SJCRH30 (cell line): ENCODE data around the gene EGR4. TPM values are rescaled to one million over a fixed set of nuclear protein-coding genes. Genes with fewer than 3 reads are reported as not detected.
A peak's percentile ranks its signal among the peaks of the same experiment; 100 is the strongest.

Experiments
- DNase-seq, 2 experiments: peaks; one replicate each; pipeline ENCODE4 v3.0.0-alpha.2; 2015 to 2020
- H3K27ac ChIP-seq: fragments of 250-450 bp; sonication (Bioruptor Pico); 2 replicates; pipeline ENCODE4 v1.5.1; 2020; ENCODE audit warnings: mild to moderate bottlenecking, moderate library complexity
- H3K27me3 ChIP-seq: fragments of 250-450 bp; sonication (Bioruptor Pico); 2 replicates; pipeline ENCODE4 v1.5.1; 2020; ENCODE audit warnings: mild to moderate bottlenecking, moderate library complexity
- H3K36me3 ChIP-seq: fragments of 250-450 bp; sonication (Bioruptor Pico); 2 replicates; pipeline ENCODE4 v1.5.1; 2020; ENCODE audit warnings: mild to moderate bottlenecking, moderate library complexity
- H3K4me1 ChIP-seq: fragments of 250-450 bp; sonication (Bioruptor Pico); 2 replicates; pipeline ENCODE4 v1.5.1; 2020; ENCODE audit warnings: mild to moderate bottlenecking, moderate library complexity
- H3K4me3 ChIP-seq: fragments of 250-450 bp; sonication (Bioruptor Pico); 2 replicates; pipeline ENCODE4 v1.5.1; 2020; ENCODE audit warnings: mild to moderate bottlenecking, moderate library complexity
- H3K9me3 ChIP-seq: fragments of 250-450 bp; sonication (Bioruptor Pico); replicated peaks from 2 replicates; pipeline ENCODE4 v1.5.1; 2020; ENCODE audit warnings: mild to moderate bottlenecking, moderate library complexity
- total RNA-seq: library from RNA; depleted of rRNA; stranded (reverse); fragments of >200 nt; shearing (Covaris generic); gene quantifications from 2 replicates; pipeline ENCODE4 v1.2.3, GENCODE V29; 2014

The EGR4 gene
- total RNA-seq, 1 experiment from 2014 or later = not detected

GRCh38 chr2:73282924-73283544 lies 10.3 kb downstream of the EGR4 start:
- H3K4me3 ChIP-seq = peak overlapping the region; percentile 93
- no peak overlapping the region for H3K27ac ChIP-seq
- no peak for DNase-seq

GRCh38 chr2:73281244-73281643 lies 12.1 kb downstream of the EGR4 start:
- no peaks in the 10 kb centered on the region for H3K9me3 ChIP-seq
- H3K36me3 ChIP-seq = peaks cover 2% of the 10 kb centered on the region; the same call in 1 of the 2 replicates
- no peak for DNase-seq
- H3K4me1 ChIP-seq = no peaks in the 10 kb centered on the region
- H3K27me3 ChIP-seq = no peaks in the 10 kb centered on the region
- H3K4me3 ChIP-seq = no peak overlapping the region
- no peak overlapping the region for H3K27ac ChIP-seq

More at GRCh38 chr2:73282924-73283544, 10.3 kb downstream of the EGR4 start:
- no peaks in the 10 kb centered on the region for H3K27me3 ChIP-seq
- no peaks in the 10 kb centered on the region for H3K9me3 ChIP-seq
- H3K36me3 ChIP-seq = 0 out of 2 replicates have a peak, but pooled peaks cover 2% of the 10 kb centered on the region
- no peaks in the 10 kb centered on the region for H3K4me1 ChIP-seq

DNA sequence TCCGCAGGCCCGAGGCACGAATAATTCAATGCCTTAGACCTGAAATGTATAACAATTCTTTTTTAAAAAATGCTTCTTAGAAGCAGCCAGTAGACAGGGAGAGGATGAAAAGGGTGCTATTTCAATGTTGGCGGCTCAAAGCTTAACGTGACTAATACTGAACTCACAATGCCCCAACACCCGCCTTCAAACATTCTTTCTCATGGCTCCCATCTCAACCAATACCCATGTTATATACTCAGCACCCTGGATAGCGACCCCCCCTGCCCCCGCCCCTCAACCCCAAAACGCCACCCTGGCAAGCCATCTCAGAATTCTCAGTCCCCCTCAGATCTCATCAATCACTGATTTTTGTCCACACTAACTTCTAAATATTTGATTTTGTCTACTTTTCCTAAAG lies 13.5 kb downstream of the EGR4 start:
- no peak overlapping the region for H3K27ac ChIP-seq
- no peaks in the 10 kb centered on the region for H3K9me3 ChIP-seq
- no peak overlapping the region for H3K4me3 ChIP-seq
- no peak for DNase-seq
- H3K27me3 ChIP-seq = no peaks in the 10 kb centered on the region
- no peaks in the 10 kb centered on the region for H3K4me1 ChIP-seq
- H3K36me3 ChIP-seq = peaks cover 2% of the 10 kb centered on the region; the same call in 1 of the 2 replicates

- no peak for DNase-seq
- H3K9me3 ChIP-seq = no peaks in the 10 kb centered on the region
- H3K4me3 ChIP-seq = no peak overlapping the region
- no peaks in the 10 kb centered on the region for H3K4me1 ChIP-seq
- no peak overlapping the region for H3K27ac ChIP-seq
- H3K27me3 ChIP-seq = no peaks in the 10 kb centered on the region
- H3K36me3 ChIP-seq = peaks cover 5% of the 10 kb centered on the region
Measured at GRCh38 chr2:73272270-73272669, 21.1 kb downstream of the EGR4 start.

DNA sequence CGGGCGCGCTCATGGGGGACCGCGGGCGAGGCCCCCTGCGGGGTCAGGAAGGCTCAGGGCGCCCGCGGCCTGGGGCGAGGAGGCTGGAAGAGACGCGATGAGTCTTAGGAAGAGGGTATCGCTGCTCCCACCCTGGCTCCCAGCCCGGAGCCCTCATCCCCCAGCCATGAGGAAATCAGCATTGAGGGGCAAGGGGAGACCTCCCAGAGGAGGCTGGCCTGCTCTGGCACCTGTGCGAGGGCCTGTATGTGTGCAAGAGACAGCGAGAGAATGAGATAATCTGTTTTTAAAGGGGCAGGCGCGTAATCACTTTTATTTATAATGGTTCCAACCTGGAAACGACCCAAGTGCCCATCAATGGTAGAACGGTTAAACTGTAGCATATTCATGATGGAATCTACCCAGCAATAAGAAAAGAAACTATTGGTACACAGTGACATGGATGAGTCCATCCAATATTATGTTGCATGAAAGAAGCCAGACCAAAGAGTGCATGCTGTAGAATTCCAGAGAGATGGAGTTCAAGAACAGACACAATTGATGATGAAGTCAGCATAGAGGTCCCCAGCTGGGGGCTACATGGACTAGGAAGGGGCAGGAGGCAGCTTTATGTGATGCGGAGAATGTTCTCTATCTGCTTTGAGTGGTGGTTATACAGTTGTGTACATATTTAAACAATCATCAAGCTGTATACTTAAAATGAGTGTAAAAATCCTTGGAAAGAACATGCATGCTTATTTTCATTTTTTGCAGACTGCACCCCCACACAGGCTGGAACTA lies 23.5 kb downstream of the EGR4 start:
- Histone ChIP-seq H3K9me3 (no peaks in the 10 kb centered on the region), H3K4me1 (peaks cover 3% of the 10 kb centered on the region; the same call in 1 of the 2 replicates), H3K27me3 (no peaks in the 10 kb centered on the region), H3K4me3 (no peak overlapping the region), H3K27ac (no peak overlapping the region), H3K36me3 (peaks cover 5% of the 10 kb centered on the region)
- DNase-seq = no peak

- peaks cover 5% of the 10 kb centered on the region for H3K36me3 ChIP-seq
- H3K4me1 ChIP-seq = peaks cover 3% of the 10 kb centered on the region; the same call in 1 of the 2 replicates
- H3K9me3 ChIP-seq = no peaks in the 10 kb centered on the region
- no peak overlapping the region for H3K27ac ChIP-seq
- DNase-seq = no peak
- H3K27me3 ChIP-seq = no peaks in the 10 kb centered on the region
- H3K4me3 ChIP-seq = no peak overlapping the region
Measured at GRCh38 chr2:73268830-73269685, 24.3 kb downstream of the EGR4 start.

DNA sequence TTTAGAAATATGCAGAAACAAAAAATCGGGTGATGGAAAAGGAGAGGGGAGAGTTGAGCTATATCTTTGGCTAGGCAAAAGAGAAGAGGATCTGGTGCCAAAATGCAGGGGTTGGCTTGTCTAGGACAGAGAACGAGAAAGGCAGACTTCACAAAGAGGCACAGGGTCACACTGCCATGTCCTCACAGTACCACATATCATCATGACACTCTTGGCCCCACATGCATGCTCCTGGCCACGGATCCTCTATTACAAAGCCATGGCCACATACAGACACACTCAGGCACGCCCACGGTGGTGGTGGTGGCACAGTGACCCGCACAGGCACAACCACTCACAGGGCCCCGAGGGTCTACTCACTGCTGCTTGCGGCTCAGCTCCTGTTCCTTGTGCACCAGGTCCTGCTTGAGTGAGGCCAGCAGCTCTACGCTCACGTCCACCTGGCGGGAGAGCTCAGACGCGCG lies 24.9 kb downstream of the EGR4 start:
- no peak overlapping the region for H3K4me3 ChIP-seq
- H3K4me1 ChIP-seq = peaks cover 3% of the 10 kb centered on the region; the same call in 1 of the 2 replicates
- H3K27ac ChIP-seq = no peak overlapping the region
- DNase-seq = no peak
- H3K27me3 ChIP-seq = no peaks in the 10 kb centered on the region
- no peaks in the 10 kb centered on the region for H3K9me3 ChIP-seq
- H3K36me3 ChIP-seq = peaks cover 5% of the 10 kb centered on the region

GRCh38 chr2:73267008-73267407 lies 26.3 kb downstream of the EGR4 start:
- no peak overlapping the region for H3K4me3 ChIP-seq
- H3K4me1 ChIP-seq = peaks cover 3% of the 10 kb centered on the region; the same call in 1 of the 2 replicates
- H3K27ac ChIP-seq = no peak overlapping the region; the same call in 1 of the 2 replicates
- no peaks in the 10 kb centered on the region for H3K9me3 ChIP-seq
- H3K27me3 ChIP-seq = no peaks in the 10 kb centered on the region
- no peak for DNase-seq
- H3K36me3 ChIP-seq = peaks cover 5% of the 10 kb centered on the region

- H3K27ac ChIP-seq = peak overlapping the region; percentile 22; the same call in 1 of the 2 replicates
- H3K4me1 ChIP-seq = peaks cover 3% of the 10 kb centered on the region; the same call in 1 of the 2 replicates
- DNase-seq = peak; percentile 43 to 54
- no peaks in the 10 kb centered on the region for H3K27me3 ChIP-seq
- peaks cover 5% of the 10 kb centered on the region for H3K36me3 ChIP-seq
- no peak overlapping the region; the same call in 1 of the 2 replicates for H3K4me3 ChIP-seq
- no peaks in the 10 kb centered on the region for H3K9me3 ChIP-seq
Measured at GRCh38 chr2:73266061-73266901, 27.1 kb downstream of the EGR4 start.

- Histone ChIP-seq H3K27me3 (no peaks in the 10 kb centered on the region), H3K27ac (no peak overlapping the region), H3K36me3 (peaks cover 5% of the 10 kb centered on the region), H3K4me3 (no peak overlapping the region), H3K4me1 (peaks cover 3% of the 10 kb centered on the region; the same call in 1 of the 2 replicates), H3K9me3 (no peaks in the 10 kb centered on the region)
- DNase-seq = no peak
Measured at GRCh38 chr2:73265298-73266060, 27.9 kb downstream of the EGR4 start.

DNA sequence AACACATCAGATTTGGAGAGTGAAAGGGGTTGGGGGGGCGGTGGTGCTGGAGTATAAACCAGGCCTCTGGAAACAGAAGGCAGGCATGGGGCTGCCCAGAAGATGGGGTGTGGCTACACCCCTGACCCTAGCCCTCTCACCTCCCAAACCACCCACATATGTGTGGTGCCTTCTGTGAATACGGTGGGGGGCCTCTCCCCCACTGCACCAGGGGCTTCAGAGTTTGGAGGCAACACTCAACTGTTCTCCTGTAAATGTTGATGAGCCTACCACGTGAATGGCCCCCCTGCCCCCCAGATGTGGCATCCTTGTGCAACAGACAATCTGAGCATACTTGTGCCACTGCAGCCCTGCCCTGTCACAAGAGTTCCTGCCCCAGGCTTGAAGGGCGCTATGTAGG lies 28.6 kb downstream of the EGR4 start:
- no peak overlapping the region for H3K27ac ChIP-seq
- no peaks in the 10 kb centered on the region for H3K27me3 ChIP-seq
- H3K4me1 ChIP-seq = peaks cover 3% of the 10 kb centered on the region; the same call in 1 of the 2 replicates
- no peaks in the 10 kb centered on the region for H3K9me3 ChIP-seq
- no peak overlapping the region for H3K4me3 ChIP-seq
- H3K36me3 ChIP-seq = peaks cover 8% of the 10 kb centered on the region
- DNase-seq = no peak

DNA sequence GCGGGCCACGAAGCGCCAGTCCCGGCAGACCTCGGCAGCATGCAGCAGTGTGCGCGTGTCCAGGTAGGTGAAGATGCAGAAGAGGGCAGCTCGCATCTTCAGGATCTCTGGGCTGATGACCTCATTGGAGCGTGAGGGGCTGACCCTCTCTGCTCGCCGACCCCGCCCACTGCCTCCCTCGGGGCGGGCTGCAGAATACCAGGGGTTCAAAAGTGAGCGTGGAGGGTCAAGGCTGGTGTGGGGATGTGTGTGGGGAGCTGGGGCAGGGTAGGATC lies 29.1 kb downstream of the EGR4 start:
- Histone ChIP-seq H3K36me3 (peaks cover 8% of the 10 kb centered on the region), H3K4me1 (peaks cover 3% of the 10 kb centered on the region; the same call in 1 of the 2 replicates), H3K27me3 (no peaks in the 10 kb centered on the region), H3K27ac (no peak overlapping the region), H3K9me3 (no peaks in the 10 kb centered on the region), H3K4me3 (no peak overlapping the region)
- DNase-seq = no peak

DNA sequence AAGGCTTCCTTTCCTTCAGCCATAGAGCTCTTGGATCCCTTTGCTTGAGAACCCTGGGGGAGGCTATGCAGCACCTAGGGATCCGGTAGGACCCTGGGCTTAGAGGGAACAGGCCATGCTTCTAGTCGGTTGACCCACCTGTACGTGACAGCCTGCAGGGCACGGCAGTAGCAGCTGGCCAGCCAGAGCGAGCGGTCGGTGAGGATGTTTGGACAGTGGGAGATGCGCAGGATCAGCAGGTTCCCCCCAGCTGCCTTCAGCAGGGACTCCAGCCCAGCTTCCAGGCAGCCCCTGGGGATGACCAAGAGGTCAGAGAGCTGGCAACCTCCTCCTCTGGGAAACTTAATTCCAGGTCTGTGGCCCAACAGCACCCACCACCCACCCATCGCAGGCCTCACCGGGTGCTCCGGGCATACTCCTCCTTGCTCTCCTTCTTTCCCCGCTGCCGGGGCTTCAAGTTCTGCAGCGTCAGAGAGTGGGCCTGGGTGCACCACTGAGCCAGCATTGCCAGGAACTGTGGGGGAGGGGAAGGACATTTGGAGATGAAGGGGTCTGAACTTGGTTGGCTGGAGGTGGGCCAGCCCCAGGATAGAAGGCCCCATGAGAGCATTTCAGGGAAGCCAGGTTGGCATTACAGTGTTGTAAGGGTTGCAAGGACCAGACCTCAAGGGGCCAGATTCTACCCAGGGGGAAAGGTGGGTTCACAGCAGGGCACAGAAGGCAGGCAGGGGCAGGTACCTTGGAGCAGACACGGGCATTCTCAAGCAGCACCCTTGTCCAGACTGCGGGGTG lies 29.6 kb downstream of the EGR4 start:
- Histone ChIP-seq H3K27ac (no peak overlapping the region), H3K4me3 (no peak overlapping the region)

More for the DNA sequence above, 29.6 kb downstream of the EGR4 start:
- H3K4me1 ChIP-seq = peaks cover 3% of the 10 kb centered on the region; the same call in 1 of the 2 replicates
- H3K9me3 ChIP-seq = no peaks in the 10 kb centered on the region
- no peaks in the 10 kb centered on the region for H3K27me3 ChIP-seq
- peaks cover 8% of the 10 kb centered on the region for H3K36me3 ChIP-seq
- no peak for DNase-seq
